IMR-90 (cell line): ENCODE data around the gene ADAMTS18. TPM values are rescaled to one million over a fixed set of nuclear protein-coding genes. Genes with fewer than 3 reads are reported as not detected.

Source experiments
- ATAC-seq: fragments of 200-7000 bp; cut with Tn5 transposase; 2 replicates; pipeline ENCODE4 v1.9.1; 2020; ENCODE audit warnings: low read depth, mild to moderate bottlenecking, moderate library complexity
- BruUV-seq: library from RNA; stranded (reverse); fragments of 400-500 nt; replicated peaks from 2 replicates; lab custom pipeline; 2021; lab: Mats Ljungman, UMichigan
- CTCF ChIA-PET: fragments of 300-600 bp; formaldehyde crosslinking; extraction: SDS; loops from one replicate; lab custom pipeline; 2021; ENCODE audit warnings: antibody characterized with exemption; lab: Yijun Ruan, JAX
- POLR2A ChIA-PET: fragments of 300-600 bp; sonication (Branson Sonifier 250); formaldehyde crosslinking; loops from one replicate; lab custom pipeline; 2022; ENCODE audit warnings: antibody characterized with exemption; ENCODE audit not compliant: unreplicated experiment; lab: Charles Lee
- DNase-seq: peaks from one replicate; pipeline ENCODE4 v3.0.0; 2013
- H2AFZ ChIP-seq: replicated peaks from 2 replicates; pipeline ENCODE3; 2013; ENCODE audit warnings: low read length, mild to moderate bottlenecking; ENCODE audit not compliant: poor library complexity
- H2AK5ac ChIP-seq: 2 replicates; pipeline ENCODE4 v1.6.1; 2013; ENCODE audit warnings: low read depth, low read length, inconsistent platforms
- H2AK9ac ChIP-seq: replicated peaks from 2 replicates; pipeline ENCODE3; 2013; ENCODE audit warnings: mild to moderate bottlenecking, low read depth, low read length, moderate library complexity; ENCODE audit not compliant: poor library complexity
- H2BK120ac ChIP-seq: 2 replicates; pipeline ENCODE4 v1.6.1; 2013; ENCODE audit warnings: low read depth, low read length, inconsistent platforms
- H2BK15ac ChIP-seq: 3 replicates; pipeline ENCODE4 v1.6.1; 2013; ENCODE audit warnings: low read depth, low read length, inconsistent platforms
- H2BK20ac ChIP-seq: 2 replicates; pipeline ENCODE4 v1.6.1; 2013; ENCODE audit warnings: low read depth, mild to moderate bottlenecking, inconsistent platforms, low read length, moderate library complexity
- H2BK5ac ChIP-seq: 2 replicates; pipeline ENCODE4 v1.6.1; 2013; ENCODE audit warnings: mild to moderate bottlenecking, low read depth, low read length, inconsistent platforms; ENCODE audit not compliant: poor library complexity, severe bottlenecking
- H3K14ac ChIP-seq: replicated peaks from 2 replicates; pipeline ENCODE4 v1.6.1; 2013; ENCODE audit warnings: low read depth, low read length, inconsistent platforms
- H3K18ac ChIP-seq: 2 replicates; pipeline ENCODE4 v1.6.1; 2013; ENCODE audit warnings: low read depth, low read length, control low read depth
- H3K23ac ChIP-seq: 2 replicates; pipeline ENCODE4 v1.6.1; 2013; ENCODE audit warnings: low read depth, low read length, inconsistent platforms
- H3K27ac ChIP-seq: 2 replicates; pipeline ENCODE4 v1.5.1; 2013; ENCODE audit warnings: mild to moderate bottlenecking, control low read depth, low read length; ENCODE audit not compliant: insufficient read depth
- H3K27me3 ChIP-seq: 2 replicates; pipeline ENCODE4 v1.6.1; 2013; ENCODE audit warnings: low read length; ENCODE audit not compliant: control insufficient read depth, insufficient read depth
- H3K36me3 ChIP-seq: 2 replicates; pipeline ENCODE4 v1.6.1; 2013; ENCODE audit warnings: low read length, mixed read lengths; ENCODE audit not compliant: control insufficient read depth, insufficient read depth
- H3K4ac ChIP-seq: 2 replicates; pipeline ENCODE4 v1.6.1; 2013; ENCODE audit warnings: low read depth, low read length, inconsistent platforms
- H3K4me1 ChIP-seq: 2 replicates; pipeline ENCODE4 v1.6.1; 2013; ENCODE audit warnings: low read length, mixed read lengths; ENCODE audit not compliant: control insufficient read depth, insufficient read depth
- H3K4me2 ChIP-seq: 2 replicates; pipeline ENCODE4 v1.6.1; 2013; ENCODE audit warnings: low read depth, mild to moderate bottlenecking, control low read depth, low read length, moderate library complexity
- H3K4me3 ChIP-seq: 2 replicates; pipeline ENCODE4 v1.5.1; 2013; ENCODE audit warnings: low read depth, mild to moderate bottlenecking, control low read depth, low read length, moderate library complexity; ENCODE audit not compliant: insufficient read depth
- H3K56ac ChIP-seq: 2 replicates; pipeline ENCODE4 v1.6.1; 2013; ENCODE audit warnings: low read length, inconsistent platforms; ENCODE audit not compliant: insufficient read depth; ENCODE audit errors: extremely low read depth
- H3K79me1 ChIP-seq, 2 experiments: 2 replicates each; pipeline ENCODE4 v1.6.1; 2013; ENCODE audit warnings: low read length in 2 of 2, inconsistent platforms in 1 of 2, low read depth in 1 of 2
- H3K9ac ChIP-seq: 2 replicates; pipeline ENCODE4 v1.6.1; 2013; ENCODE audit warnings: low read depth, low read length, control low read depth
- H3K9me1 ChIP-seq: 2 replicates; pipeline ENCODE4 v1.6.1; 2013; ENCODE audit warnings: low read length, inconsistent platforms; ENCODE audit not compliant: insufficient read depth
- H3K9me3 ChIP-seq: 2 replicates; pipeline ENCODE4 v1.6.1; 2013; ENCODE audit warnings: low read length; ENCODE audit not compliant: control insufficient read depth, insufficient read depth
- H4K20me1 ChIP-seq: 2 replicates; pipeline ENCODE4 v1.6.1; 2013; ENCODE audit warnings: low read length, inconsistent platforms; ENCODE audit not compliant: insufficient read depth
- H4K5ac ChIP-seq: 2 replicates; pipeline ENCODE4 v1.6.1; 2013; ENCODE audit warnings: mild to moderate bottlenecking, low read depth, low read length, control low read depth
- H4K8ac ChIP-seq, 2 experiments: 2 replicates each; pipeline ENCODE4 v1.6.1; 2013; ENCODE audit warnings: low read depth in 2 of 2, low read length in 2 of 2, control low read depth in 1 of 2, inconsistent platforms in 1 of 2
- H4K91ac ChIP-seq: 2 replicates; pipeline ENCODE4 v1.6.1; 2013; ENCODE audit warnings: low read depth, low read length, inconsistent platforms; ENCODE audit not compliant: insufficient read depth
- CEBPB ChIP-seq: IDR thresholded peaks from 2 replicates; pipeline ENCODE4 v1.6.1; 2012; ENCODE audit warnings: low read depth, low read length, improper control_type of control experiment
- CHD1 ChIP-seq: IDR thresholded peaks from 2 replicates; pipeline ENCODE4 v1.6.1; 2012; ENCODE audit warnings: low read depth, low read length, improper control_type of control experiment
- ELK1 ChIP-seq: fragments of 150-350 bp; IDR thresholded peaks from 2 replicates; pipeline ENCODE4 v1.6.1; 2016; ENCODE audit warnings: low read depth, mild to moderate bottlenecking, low read length, moderate library complexity, borderline replicate concordance
- MAFK ChIP-seq: IDR thresholded peaks from 2 replicates; pipeline ENCODE4 v1.6.1; 2012; ENCODE audit warnings: low read depth, low read length, improper control_type of control experiment
- MAZ ChIP-seq: IDR thresholded peaks from 2 replicates; pipeline ENCODE4 v1.6.1; 2012; ENCODE audit warnings: low read depth, mild to moderate bottlenecking, low read length, improper control_type of control experiment, moderate library complexity, borderline replicate concordance
- NFE2L2 ChIP-seq: fragments of 150-350 bp; IDR thresholded peaks from 2 replicates; pipeline ENCODE4 v1.6.1; 2016; ENCODE audit warnings: low read depth, mild to moderate bottlenecking, low read length
- RAD21 ChIP-seq: IDR thresholded peaks from 2 replicates; pipeline ENCODE4 v1.6.1; 2012; ENCODE audit warnings: low read length, improper control_type of control experiment
- RCOR1 ChIP-seq: IDR thresholded peaks from 2 replicates; pipeline ENCODE4 v1.6.1; 2012; ENCODE audit warnings: mild to moderate bottlenecking, low read length, improper control_type of control experiment; ENCODE audit not compliant: insufficient replicate concordance
- SMC3 ChIP-seq: fragments of 150-350 bp; IDR thresholded peaks from 2 replicates; pipeline ENCODE4 v1.6.1; 2016; ENCODE audit warnings: low read depth, mild to moderate bottlenecking, antibody characterized with exemption, low read length, moderate library complexity
- WGBS, 2 experiments: methylation state at CpG; one replicate each; pipeline versions ENCODE4 v1.1.5 to v1.1.7; 2013; ENCODE audit warnings: missing lambda C conversion rate in 2 of 2; ENCODE audit not compliant: insufficient read length in 1 of 2; ENCODE audit errors: extremely low coverage in 2 of 2; 5-methylcytosine and 5-hydroxymethylcytosine counted together
- dilution Hi-C: fragments of 300-500 bp; cut with HindIII; formaldehyde crosslinking; loops from one replicate; pipeline ENCODE4 v1.14.3; 2018; ENCODE audit warnings: low sequenced_read_pairs; ENCODE audit not compliant: unreplicated experiment
- in situ Hi-C: fragments of 300-500 bp; cut with MboI; formaldehyde crosslinking; loops from 3 replicates; pipeline ENCODE4 v1.14.3; 2019; ENCODE audit warnings: low sequenced_read_pairs, inconsistent platforms, mixed read lengths
- intact Hi-C: fragments of 100-400 bp; cut with micrococcal nuclease; formaldehyde crosslinking; loops from 2 replicates; pipeline ENCODE4 v1.10.0; 2022
- polyA plus RNA-seq, 3 experiments: library from polyadenylated mRNA; depleted of rRNA; stranded (reverse); fragments of >200 nt; gene quantifications; 2 replicates each; pipeline ENCODE4 v1.2.3, GENCODE V29; 2012; ENCODE audit warnings: low replicate concordance in 1 of 3
- total RNA-seq: library from RNA; depleted of rRNA; stranded (reverse); fragments of >200 nt; gene quantifications from 2 replicates; pipeline ENCODE4 v1.2.3, GENCODE V29; 2012

Gene ADAMTS18
- total and polyA plus RNA-seq, 2 of the 4 experiments (the other 2 are of a cell fraction) = not detected

GRCh38 chr16:77304877-77305276 lies 130.0 kb downstream of the ADAMTS18 start:
- H2BK5ac ChIP-seq = no peak overlapping the region
- in situ Hi-C loops = no loop called here
- no peak for TF ChIP-seq ELK1
- TF ChIP-seq MAZ = no peak
- TF ChIP-seq CEBPB = no peak
- TF ChIP-seq SMC3 = no peak
- TF ChIP-seq MAFK = no peak
- TF ChIP-seq RCOR1 = no peak
- no peak for TF ChIP-seq NFE2L2
- no peak for TF ChIP-seq RAD21
- no peak for TF ChIP-seq CHD1
- no peak overlapping the region for H3K23ac ChIP-seq
- no peak overlapping the region for H4K91ac ChIP-seq
- no peak overlapping the region for H3K4me3 ChIP-seq
- H2AK9ac ChIP-seq = no peak overlapping the region
- H3K56ac ChIP-seq = no peak overlapping the region
- WGBS, 2 experiments = no CpG with 5 or more reads among the region's 2 CpGs
- H3K27me3 ChIP-seq = no peaks in the 10 kb centered on the region
- CTCF ChIA-PET = no interaction called here
- no peak overlapping the region for H3K4ac ChIP-seq
- no peak overlapping the region for H3K9ac ChIP-seq
- H2BK20ac ChIP-seq = no peak overlapping the region
- no peak overlapping the region for H2BK120ac ChIP-seq
- no TSS peak for BruUV-seq
- H3K36me3 ChIP-seq = no peaks in the 10 kb centered on the region
- no peak overlapping the region for H3K27ac ChIP-seq
- no peak for ATAC-seq
- H3K4me1 ChIP-seq = 0 out of 2 replicates have a peak, but pooled peaks cover 1% of the 10 kb centered on the region
- no peak overlapping the region for H4K5ac ChIP-seq
- POLR2A ChIA-PET = no interaction called here
- H3K79me1 ChIP-seq = no peaks in the 10 kb centered on the region
- no peaks in the 10 kb centered on the region for H4K20me1 ChIP-seq
- no peak overlapping the region for H3K14ac ChIP-seq
- intact Hi-C loops = no loop called here
- dilution Hi-C loops = no loop called here
- DNase-seq = no peak
- no peaks in the 10 kb centered on the region for H3K9me1 ChIP-seq
- no peaks in the 10 kb centered on the region for H3K9me3 ChIP-seq
- H3K4me2 ChIP-seq = no peak overlapping the region
- no peak overlapping the region for H2BK15ac ChIP-seq
- H2AK5ac ChIP-seq = no peak overlapping the region
- H2AFZ ChIP-seq = no peak overlapping the region
- H3K18ac ChIP-seq = no peak overlapping the region
- H4K8ac ChIP-seq = no peak overlapping the region
